ENCODE measurements around the gene LYZL1. TPM values are rescaled to one million over a fixed set of nuclear protein-coding genes. Genes with fewer than 3 reads are reported as not detected.

The LYZL1 gene
- total and polyA plus RNA-seq, 9 of the 15 experiments (the other 6 are each of a cell fraction or from before 2014, with no cell fraction given) = not detected

DNA sequence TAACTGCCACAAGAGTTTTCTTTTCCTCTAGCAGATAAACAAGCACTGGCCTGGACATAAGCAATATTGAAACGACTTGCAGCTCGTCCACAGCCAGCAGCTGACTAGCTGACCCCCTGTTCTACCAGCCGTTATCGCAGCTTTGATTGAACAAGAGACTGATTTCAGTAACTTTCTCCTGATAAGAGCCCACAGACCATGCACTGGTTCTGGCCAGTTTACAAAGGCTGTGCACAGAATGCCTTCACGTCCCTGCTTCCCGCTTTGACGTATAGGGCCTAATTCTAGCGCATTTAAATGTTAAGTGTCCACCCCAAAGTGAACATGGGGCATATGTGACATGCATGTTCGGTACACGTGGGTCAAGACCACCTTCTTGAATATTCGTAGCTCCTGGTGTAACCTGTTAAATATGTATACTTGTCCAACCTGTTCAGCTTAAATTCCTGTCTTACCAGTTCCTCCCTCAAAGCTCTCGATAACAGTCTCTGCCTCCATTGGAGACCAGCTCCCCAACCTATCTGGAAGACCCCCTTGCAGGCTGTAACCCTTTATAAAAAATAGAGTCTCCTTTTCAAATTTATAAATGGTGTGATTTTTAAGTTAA, 69.2 kb downstream of the LYZL1 start:
- H3K4me3 ChIP-seq = no peak overlapping the region
- no peaks in the 10 kb centered on the region for H3K79me2 ChIP-seq (ENCODE audit: control insufficient read depth, insufficient read depth, low read length)
- H3K9me1 ChIP-seq (ENCODE audit: control insufficient read depth, insufficient read depth, low read length) = no peaks in the 10 kb centered on the region
- peaks cover 5 to 13% of the 10 kb centered on the region in 2 experiments; a peak in 3 of 5 replicates for H3K27me3 ChIP-seq (ENCODE audit: control insufficient read depth in 2 of 2, insufficient read depth in 2 of 2, low read length in 2 of 2)
- H3K9ac ChIP-seq (ENCODE audit: insufficient read depth in 1 of 2, low read depth in 2 of 2, low read length in 2 of 2) = no peak overlapping the region
- no peak overlapping the region for H2AFZ ChIP-seq (ENCODE audit: low read depth, low read length)
- 3% methylated on average over 12 of the region's 12 CpGs for WGBS (ENCODE audit: insufficient coverage, low coverage, missing lambda C conversion rate)
- ATAC-seq = no peak
- intact Hi-C loops (cut with micrococcal nuclease) = no loop called here
- no peak overlapping the region for H3K4me2 ChIP-seq (ENCODE audit: insufficient read depth, low read length)
- no peaks in the 10 kb centered on the region for H3K4me1 ChIP-seq (replicated peaks in 1 of 2; ENCODE audit: control insufficient read depth in 2 of 2, insufficient read depth in 2 of 2, low read length in 2 of 2)
- CTCF ChIA-PET (ENCODE audit: low intra/inter-chr PET ratio) = no interaction called here
- POLR2A ChIA-PET = interaction anchor here (0.6 to 0.8 kb wide), 3 partner anchors 10 to 158 kb away, joined by 3 to 4 read pairs (median 3); no protein-coding TSS in a partner anchor
- no peaks in the 10 kb centered on the region for H3K9me3 ChIP-seq (replicated peaks; ENCODE audit: control insufficient read depth, insufficient read depth, low read depth, low read length)
- H3K36me3 ChIP-seq (ENCODE audit: control insufficient read depth, insufficient read depth, low read length) = no peaks in the 10 kb centered on the region
- in situ Hi-C loops (cut with MboI) = no loop called here
- no peak overlapping the region for H3K27ac ChIP-seq (ENCODE audit: extremely low read depth, low read depth, low read length)
- BruUV-seq (replicated peaks) = no TSS peak
- FAIRE-seq = no peak
- H4K20me1 ChIP-seq (replicated peaks; ENCODE audit: control insufficient read depth, insufficient read depth, low read length) = no peaks in the 10 kb centered on the region; the same call in 1 of the 2 replicates
- no peak for DNase-seq (ENCODE audit: extremely low read depth in 1 of 4, low spot score in 3 of 4)
- TF ChIP-seq, protein P1, sequence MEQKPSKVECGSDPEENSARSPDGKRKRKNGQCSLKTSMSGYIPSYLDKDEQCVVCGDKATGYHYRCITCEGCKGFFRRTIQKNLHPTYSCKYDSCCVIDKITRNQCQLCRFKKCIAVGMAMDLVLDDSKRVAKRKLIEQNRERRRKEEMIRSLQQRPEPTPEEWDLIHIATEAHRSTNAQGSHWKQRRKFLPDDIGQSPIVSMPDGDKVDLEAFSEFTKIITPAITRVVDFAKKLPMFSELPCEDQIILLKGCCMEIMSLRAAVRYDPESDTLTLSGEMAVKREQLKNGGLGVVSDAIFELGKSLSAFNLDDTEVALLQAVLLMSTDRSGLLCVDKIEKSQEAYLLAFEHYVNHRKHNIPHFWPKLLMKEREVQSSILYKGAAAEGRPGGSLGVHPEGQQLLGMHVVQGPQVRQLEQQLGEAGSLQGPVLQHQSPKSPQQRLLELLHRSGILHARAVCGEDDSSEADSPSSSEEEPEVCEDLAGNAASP (IDR thresholded peaks at IDR 0.05) = no peak
- TF ChIP-seq, protein P2, sequence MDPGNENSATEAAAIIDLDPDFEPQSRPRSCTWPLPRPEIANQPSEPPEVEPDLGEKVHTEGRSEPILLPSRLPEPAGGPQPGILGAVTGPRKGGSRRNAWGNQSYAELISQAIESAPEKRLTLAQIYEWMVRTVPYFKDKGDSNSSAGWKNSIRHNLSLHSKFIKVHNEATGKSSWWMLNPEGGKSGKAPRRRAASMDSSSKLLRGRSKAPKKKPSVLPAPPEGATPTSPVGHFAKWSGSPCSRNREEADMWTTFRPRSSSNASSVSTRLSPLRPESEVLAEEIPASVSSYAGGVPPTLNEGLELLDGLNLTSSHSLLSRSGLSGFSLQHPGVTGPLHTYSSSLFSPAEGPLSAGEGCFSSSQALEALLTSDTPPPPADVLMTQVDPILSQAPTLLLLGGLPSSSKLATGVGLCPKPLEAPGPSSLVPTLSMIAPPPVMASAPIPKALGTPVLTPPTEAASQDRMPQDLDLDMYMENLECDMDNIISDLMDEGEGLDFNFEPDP (CRISPR knock-in tag; IDR thresholded peaks at IDR 0.05) = no peak
- TF ChIP-seq, protein P3, sequence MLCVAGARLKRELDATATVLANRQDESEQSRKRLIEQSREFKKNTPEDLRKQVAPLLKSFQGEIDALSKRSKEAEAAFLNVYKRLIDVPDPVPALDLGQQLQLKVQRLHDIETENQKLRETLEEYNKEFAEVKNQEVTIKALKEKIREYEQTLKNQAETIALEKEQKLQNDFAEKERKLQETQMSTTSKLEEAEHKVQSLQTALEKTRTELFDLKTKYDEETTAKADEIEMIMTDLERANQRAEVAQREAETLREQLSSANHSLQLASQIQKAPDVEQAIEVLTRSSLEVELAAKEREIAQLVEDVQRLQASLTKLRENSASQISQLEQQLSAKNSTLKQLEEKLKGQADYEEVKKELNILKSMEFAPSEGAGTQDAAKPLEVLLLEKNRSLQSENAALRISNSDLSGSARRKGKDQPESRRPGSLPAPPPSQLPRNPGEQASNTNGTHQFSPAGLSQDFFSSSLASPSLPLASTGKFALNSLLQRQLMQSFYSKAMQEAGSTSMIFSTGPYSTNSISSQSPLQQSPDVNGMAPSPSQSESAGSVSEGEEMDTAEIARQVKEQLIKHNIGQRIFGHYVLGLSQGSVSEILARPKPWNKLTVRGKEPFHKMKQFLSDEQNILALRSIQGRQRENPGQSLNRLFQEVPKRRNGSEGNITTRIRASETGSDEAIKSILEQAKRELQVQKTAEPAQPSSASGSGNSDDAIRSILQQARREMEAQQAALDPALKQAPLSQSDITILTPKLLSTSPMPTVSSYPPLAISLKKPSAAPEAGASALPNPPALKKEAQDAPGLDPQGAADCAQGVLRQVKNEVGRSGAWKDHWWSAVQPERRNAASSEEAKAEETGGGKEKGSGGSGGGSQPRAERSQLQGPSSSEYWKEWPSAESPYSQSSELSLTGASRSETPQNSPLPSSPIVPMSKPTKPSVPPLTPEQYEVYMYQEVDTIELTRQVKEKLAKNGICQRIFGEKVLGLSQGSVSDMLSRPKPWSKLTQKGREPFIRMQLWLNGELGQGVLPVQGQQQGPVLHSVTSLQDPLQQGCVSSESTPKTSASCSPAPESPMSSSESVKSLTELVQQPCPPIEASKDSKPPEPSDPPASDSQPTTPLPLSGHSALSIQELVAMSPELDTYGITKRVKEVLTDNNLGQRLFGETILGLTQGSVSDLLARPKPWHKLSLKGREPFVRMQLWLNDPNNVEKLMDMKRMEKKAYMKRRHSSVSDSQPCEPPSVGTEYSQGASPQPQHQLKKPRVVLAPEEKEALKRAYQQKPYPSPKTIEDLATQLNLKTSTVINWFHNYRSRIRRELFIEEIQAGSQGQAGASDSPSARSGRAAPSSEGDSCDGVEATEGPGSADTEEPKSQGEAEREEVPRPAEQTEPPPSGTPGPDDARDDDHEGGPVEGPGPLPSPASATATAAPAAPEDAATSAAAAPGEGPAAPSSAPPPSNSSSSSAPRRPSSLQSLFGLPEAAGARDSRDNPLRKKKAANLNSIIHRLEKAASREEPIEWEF (CRISPR knock-in tag; IDR thresholded peaks at IDR 0.05) = no peak
- no peak for TF ChIP-seq NUFIP1 (IDR thresholded peaks at IDR 0.05; ENCODE audit: partially characterized antibody)
- TF ChIP-seq BRCA1 (IDR thresholded peaks at IDR 0.05) = no peak
- TF ChIP-seq BRCA1 (CRISPR knock-in tag; IDR thresholded peaks at IDR 0.05) = no peak
- TF ChIP-seq HDGF (IDR thresholded peaks at IDR 0.05) = no peak
- no peak for TF ChIP-seq RBM34 (IDR thresholded peaks at IDR 0.05; ENCODE audit: borderline replicate concordance, insufficient read depth, low read length)
- no peak for TF ChIP-seq RUNX1 (IDR thresholded peaks at IDR 0.05; ENCODE audit: low read depth)
- no peak for TF ChIP-seq FOSL1 (tag; conservative IDR thresholded peaks at IDR 0.05)
- no peak for TF ChIP-seq ZNF224 (CRISPR knock-in tag; IDR thresholded peaks at IDR 0.05)
- TF ChIP-seq, protein P4, sequence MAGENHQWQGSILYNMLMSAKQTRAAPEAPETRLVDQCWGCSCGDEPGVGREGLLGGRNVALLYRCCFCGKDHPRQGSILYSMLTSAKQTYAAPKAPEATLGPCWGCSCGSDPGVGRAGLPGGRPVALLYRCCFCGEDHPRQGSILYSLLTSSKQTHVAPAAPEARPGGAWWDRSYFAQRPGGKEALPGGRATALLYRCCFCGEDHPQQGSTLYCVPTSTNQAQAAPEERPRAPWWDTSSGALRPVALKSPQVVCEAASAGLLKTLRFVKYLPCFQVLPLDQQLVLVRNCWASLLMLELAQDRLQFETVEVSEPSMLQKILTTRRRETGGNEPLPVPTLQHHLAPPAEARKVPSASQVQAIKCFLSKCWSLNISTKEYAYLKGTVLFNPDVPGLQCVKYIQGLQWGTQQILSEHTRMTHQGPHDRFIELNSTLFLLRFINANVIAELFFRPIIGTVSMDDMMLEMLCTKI (IDR thresholded peaks at IDR 0.05; ENCODE audit: partially characterized antibody) = no peak
- TF ChIP-seq KAT7 (CRISPR knock-in tag; IDR thresholded peaks at IDR 0.05; ENCODE audit: borderline replicate concordance) = no peak
- TF ChIP-seq SMARCA4 (IDR thresholded peaks at IDR 0.05) = no peak
